Measurements from ENCODE around the gene CA14.

The CA14 gene

DNA sequence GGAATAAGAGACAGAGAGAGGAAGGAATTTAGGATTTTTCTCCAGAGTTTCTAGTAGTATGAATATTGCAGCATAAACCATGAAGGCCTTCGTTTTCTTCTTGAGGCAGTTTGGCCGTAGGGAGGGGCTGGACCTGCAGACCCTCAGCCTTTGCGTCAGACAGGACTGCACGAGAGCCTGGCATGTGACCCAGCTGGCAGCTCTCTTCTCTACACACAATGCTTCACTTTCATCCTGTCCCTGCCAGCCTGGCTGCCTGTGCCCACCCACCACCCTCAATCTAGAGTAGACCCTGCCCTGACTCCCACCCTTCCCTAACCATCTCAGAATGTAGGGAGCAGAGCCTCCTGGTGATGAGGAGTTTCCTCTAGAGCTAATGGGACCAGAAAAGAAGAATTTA is 1.6 kb downstream of the CA14 start:
- POLR2A ChIA-PET = no interaction called here
- DNase-seq (ENCODE audit: extremely low spot score) = no peak
- CTCF ChIA-PET = interaction anchor here (1.0 to 9.7 kb wide), 3 partner anchors 12 to 301 kb away, joined by 3 to 93 read pairs (median 4); partner anchors contain the start of genes APH1A and C1orf54
- TF ChIP-seq, protein P1, sequence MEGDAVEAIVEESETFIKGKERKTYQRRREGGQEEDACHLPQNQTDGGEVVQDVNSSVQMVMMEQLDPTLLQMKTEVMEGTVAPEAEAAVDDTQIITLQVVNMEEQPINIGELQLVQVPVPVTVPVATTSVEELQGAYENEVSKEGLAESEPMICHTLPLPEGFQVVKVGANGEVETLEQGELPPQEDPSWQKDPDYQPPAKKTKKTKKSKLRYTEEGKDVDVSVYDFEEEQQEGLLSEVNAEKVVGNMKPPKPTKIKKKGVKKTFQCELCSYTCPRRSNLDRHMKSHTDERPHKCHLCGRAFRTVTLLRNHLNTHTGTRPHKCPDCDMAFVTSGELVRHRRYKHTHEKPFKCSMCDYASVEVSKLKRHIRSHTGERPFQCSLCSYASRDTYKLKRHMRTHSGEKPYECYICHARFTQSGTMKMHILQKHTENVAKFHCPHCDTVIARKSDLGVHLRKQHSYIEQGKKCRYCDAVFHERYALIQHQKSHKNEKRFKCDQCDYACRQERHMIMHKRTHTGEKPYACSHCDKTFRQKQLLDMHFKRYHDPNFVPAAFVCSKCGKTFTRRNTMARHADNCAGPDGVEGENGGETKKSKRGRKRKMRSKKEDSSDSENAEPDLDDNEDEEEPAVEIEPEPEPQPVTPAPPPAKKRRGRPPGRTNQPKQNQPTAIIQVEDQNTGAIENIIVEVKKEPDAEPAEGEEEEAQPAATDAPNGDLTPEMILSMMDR (IDR thresholded peaks at IDR 0.05; ENCODE audit: control extremely low read depth, extremely low read depth, low read depth, missing control alignments) = no peak

DNA sequence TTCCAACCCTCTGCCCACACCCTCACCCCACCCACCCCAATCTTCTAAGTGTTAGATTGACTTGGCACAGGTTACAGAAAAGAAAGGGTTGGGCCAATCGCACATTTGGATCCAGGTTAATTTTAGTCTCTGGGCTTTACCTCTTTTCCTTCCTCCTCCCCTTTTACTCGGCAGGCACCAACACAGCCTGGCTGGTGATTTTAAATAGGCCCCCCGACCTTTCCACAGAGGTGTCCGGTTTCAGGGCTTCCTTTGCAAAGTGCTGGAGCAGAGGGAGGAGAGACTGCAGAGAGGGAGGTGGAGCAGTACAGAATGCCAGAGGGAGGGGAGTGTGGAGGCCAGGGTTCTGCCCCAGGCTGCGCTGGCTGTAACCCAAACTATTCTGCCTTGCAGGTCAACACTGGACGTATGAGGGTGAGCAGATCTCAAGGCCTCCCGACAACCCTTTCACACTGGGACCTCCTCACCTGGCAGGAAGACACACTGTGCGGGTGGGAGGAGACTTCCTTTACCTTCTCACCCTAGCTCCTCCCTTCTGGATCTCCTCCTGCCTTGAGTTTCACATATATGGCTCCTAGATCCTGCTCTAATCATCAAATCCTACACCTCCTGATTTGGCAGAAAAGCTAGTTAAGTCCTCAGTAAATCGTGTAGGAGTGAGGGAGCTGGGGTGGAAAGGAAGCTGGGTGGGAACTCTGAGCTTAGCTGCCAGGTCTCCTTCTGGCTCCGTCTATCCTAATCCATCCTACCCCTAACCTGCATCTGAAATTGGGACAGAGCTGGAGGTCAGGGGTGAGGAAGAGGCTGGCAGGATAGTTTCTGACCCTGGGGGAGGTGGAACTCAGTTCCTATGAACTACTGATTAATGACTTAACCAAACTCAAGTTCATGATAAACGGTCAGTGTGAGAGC is 2.4 kb downstream of the CA14 start:
- ChIA-PET CTCF (interaction anchor here (0.8 to 9.7 kb wide), 4 partner anchors 10 to 35 kb away, joined by 3 to 93 read pairs (median 3); partner anchors contain the start of genes APH1A and C1orf54), POLR2A (interaction anchor here (0.5 kb wide), 1 partner anchor 817 kb away, joined by 4 read pairs; no protein-coding TSS in a partner anchor)
- DNase-seq (ENCODE audit: extremely low spot score) = no peak
- TF ChIP-seq, protein P1 (IDR thresholded peaks at IDR 0.05; ENCODE audit: control extremely low read depth, extremely low read depth, low read depth, missing control alignments) = no peak

DNA sequence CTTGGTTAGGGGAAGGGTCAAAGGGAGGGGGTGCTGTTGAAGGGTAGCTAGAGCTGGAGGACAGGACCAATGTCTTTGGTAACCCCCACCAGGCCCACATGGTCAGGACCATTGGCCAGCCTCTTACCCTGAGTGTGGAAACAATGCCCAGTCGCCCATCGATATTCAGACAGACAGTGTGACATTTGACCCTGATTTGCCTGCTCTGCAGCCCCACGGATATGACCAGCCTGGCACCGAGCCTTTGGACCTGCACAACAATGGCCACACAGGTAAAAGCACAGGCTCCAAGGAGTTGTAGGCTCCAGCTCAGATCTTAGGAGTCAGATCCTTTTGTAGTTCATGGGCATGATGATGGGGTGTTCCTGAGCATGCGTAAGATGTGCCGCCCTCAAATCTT is 3.8 kb downstream of the CA14 start:
- DNase-seq (ENCODE audit: extremely low spot score) = no peak
- CTCF ChIA-PET = interaction anchor here (1.0 to 9.7 kb wide), 3 partner anchors 10 to 29 kb away, joined by 3 to 93 read pairs (median 3); partner anchors contain the start of genes APH1A and C1orf54

DNA sequence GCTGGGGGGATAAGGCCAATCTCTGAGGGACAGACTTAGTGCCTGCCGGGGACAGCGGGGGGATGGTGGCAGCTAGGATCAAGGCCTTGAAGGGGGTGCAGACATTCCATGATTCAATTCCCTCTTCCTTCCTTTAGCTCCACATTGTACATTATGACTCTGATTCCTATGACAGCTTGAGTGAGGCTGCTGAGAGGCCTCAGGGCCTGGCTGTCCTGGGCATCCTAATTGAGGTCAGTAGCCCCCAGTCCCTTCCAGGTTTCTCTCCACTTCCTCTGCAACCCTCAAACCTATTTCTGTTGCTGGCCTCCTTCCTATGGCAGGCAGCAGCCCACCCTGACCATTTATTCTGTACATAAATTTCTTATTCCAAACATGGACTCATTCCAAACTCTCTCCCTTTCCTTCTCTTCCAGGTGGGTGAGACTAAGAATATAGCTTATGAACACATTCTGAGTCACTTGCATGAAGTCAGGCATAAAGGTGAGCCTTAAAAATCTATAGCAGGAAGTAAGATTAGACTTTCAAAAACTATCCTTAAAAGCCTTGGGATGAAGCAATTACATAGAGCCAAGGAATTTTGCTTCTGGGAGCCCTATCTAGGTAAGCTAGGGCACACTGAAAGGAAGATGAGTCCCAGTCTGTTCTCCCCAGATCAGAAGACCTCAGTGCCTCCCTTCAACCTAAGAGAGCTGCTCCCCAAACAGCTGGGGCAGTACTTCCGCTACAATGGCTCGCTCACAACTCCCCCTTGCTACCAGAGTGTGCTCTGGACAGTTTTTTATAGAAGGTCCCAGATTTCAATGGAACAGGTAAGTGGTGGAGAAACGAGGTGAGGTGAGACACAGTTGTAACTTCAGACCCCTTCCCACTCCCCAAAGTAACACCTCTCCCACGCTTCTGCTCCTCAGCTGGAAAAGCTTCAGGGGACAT is 5.1 kb downstream of the CA14 start:
- DNase-seq (ENCODE audit: extremely low spot score) = no peak
- TF ChIP-seq, protein P1 (IDR thresholded peaks at IDR 0.05; ENCODE audit: control extremely low read depth, extremely low read depth, low read depth, missing control alignments) = no peak
- ChIA-PET POLR2A (interaction anchor here (0.6 kb wide), 1 partner anchor 161 kb away, joined by 4 read pairs; no protein-coding TSS in a partner anchor), CTCF (interaction anchor here (1.0 to 9.7 kb wide), 6 partner anchors 9 to 733 kb away, joined by 3 to 93 read pairs (median 4); partner anchors contain the start of genes APH1A and C1orf54)

More for the DNA sequence above, 3.8 kb downstream of the CA14 start:
- TF ChIP-seq, protein P1 (IDR thresholded peaks at IDR 0.05; ENCODE audit: control extremely low read depth, extremely low read depth, low read depth, missing control alignments) = no peak
- POLR2A ChIA-PET = interaction anchor here (0.6 kb wide), 1 partner anchor 76 kb away, joined by 3 read pairs; no protein-coding TSS in a partner anchor

DNA sequence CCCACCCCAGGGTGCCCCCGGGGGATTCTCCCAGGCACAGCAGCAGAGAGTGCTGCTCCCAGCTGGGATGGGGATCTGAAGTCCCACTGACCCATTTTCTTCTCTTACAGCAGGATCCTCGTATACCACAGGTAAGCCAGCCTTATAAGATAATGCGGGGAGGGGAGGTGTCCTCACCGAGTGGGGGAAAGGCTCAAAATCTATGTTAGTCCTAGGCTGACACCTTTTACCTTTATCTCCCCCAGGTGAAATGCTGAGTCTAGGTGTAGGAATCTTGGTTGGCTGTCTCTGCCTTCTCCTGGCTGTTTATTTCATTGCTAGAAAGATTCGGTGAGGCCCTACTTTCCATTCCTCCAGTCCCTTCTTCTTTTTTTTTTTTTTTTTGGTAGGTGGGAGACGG is 6.0 kb downstream of the CA14 start:
- ChIA-PET CTCF (interaction anchor here (1.5 to 9.7 kb wide), 2 partner anchors 8 to 732 kb away, joined by 3 to 93 read pairs; partner anchors contain the start of genes APH1A and C1orf54), POLR2A (interaction anchor here (0.7 kb wide), 1 partner anchor 12 kb away, joined by 9 read pairs; no protein-coding TSS in a partner anchor)
- TF ChIP-seq, protein P1 (IDR thresholded peaks at IDR 0.05; ENCODE audit: control extremely low read depth, extremely low read depth, low read depth, missing control alignments) = no peak
- no peak for DNase-seq (ENCODE audit: extremely low spot score)
